ENCODE results near the gene SYPL1.

SYPL1 gene

GRCh38 chr7:106117786-106118544, 5.9 kb upstream of the SYPL1 start:
- DNase-seq (ENCODE audit: low read depth in 1 of 2, low spot score in 1 of 2): no peak
- no peaks in the 10 kb centered on the region for H3K27me3 ChIP-seq (ENCODE audit: insufficient read depth, poor library complexity, severe bottlenecking)
- no peak for TF ChIP-seq GABPA (IDR thresholded peaks at IDR 0.05; ENCODE audit: low read depth)
- TF ChIP-seq SPI1 (IDR thresholded peaks at IDR 0.05; ENCODE audit: borderline replicate concordance, low read depth): no peak
- TF ChIP-seq POLR2AphosphoS5 (IDR thresholded peaks at IDR 0.05; ENCODE audit: low read depth): no peak
- no peak for TF ChIP-seq REST (IDR thresholded peaks at IDR 0.05; ENCODE audit: insufficient replicate concordance, low read depth)
- no peak for TF ChIP-seq CTCF (IDR thresholded peaks at IDR 0.05; ENCODE audit: insufficient read depth, low read length)
- no peak overlapping the region for H3K4me3 ChIP-seq (replicated peaks; ENCODE audit: insufficient read depth, low read length)
- H3K27ac ChIP-seq (replicated peaks): no peak overlapping the region

- no peaks in the 10 kb centered on the region for H3K27me3 ChIP-seq (ENCODE audit: insufficient read depth, poor library complexity, severe bottlenecking)
- no peak for TF ChIP-seq POLR2AphosphoS5 (IDR thresholded peaks at IDR 0.05; ENCODE audit: low read depth)
- no peak for TF ChIP-seq SPI1 (IDR thresholded peaks at IDR 0.05; ENCODE audit: borderline replicate concordance, low read depth)
- no peak for TF ChIP-seq REST (IDR thresholded peaks at IDR 0.05; ENCODE audit: insufficient replicate concordance, low read depth)
- TF ChIP-seq CTCF (IDR thresholded peaks at IDR 0.05; ENCODE audit: insufficient read depth, low read length): no peak
- no peak for TF ChIP-seq GABPA (IDR thresholded peaks at IDR 0.05; ENCODE audit: low read depth)
- H3K4me3 ChIP-seq (replicated peaks; ENCODE audit: insufficient read depth, low read length): no peak overlapping the region
- no peak overlapping the region for H3K27ac ChIP-seq (replicated peaks)
- no peak for DNase-seq (ENCODE audit: low read depth in 1 of 2, low spot score in 1 of 2)
Measured at GRCh38 chr7:106116161-106116704, 4.1 kb upstream of the SYPL1 start.

GRCh38 chr7:106114716-106115383, 2.7 kb upstream of the SYPL1 start:
- Histone ChIP-seq H3K27me3 (ENCODE audit: insufficient read depth, poor library complexity, severe bottlenecking) (no peaks in the 10 kb centered on the region), H3K27ac (replicated peaks) (no peak overlapping the region), H3K4me3 (replicated peaks; ENCODE audit: insufficient read depth, low read length) (no peak overlapping the region)
- no peak for DNase-seq (ENCODE audit: low read depth in 1 of 2, low spot score in 1 of 2)
- TF ChIP-seq REST (IDR thresholded peaks at IDR 0.05; ENCODE audit: insufficient replicate concordance, low read depth) (no peak), GABPA (IDR thresholded peaks at IDR 0.05; ENCODE audit: low read depth) (no peak), CTCF (IDR thresholded peaks at IDR 0.05; ENCODE audit: insufficient read depth, low read length) (no peak), SPI1 (IDR thresholded peaks at IDR 0.05; ENCODE audit: borderline replicate concordance, low read depth) (no peak), POLR2AphosphoS5 (IDR thresholded peaks at IDR 0.05; ENCODE audit: low read depth) (no peak)

Measured in HL-60 (cell line).